SIG-M5 treated with dmso at 0.1 percent for 504 hours (cell line): ENCODE measurements around the gene MRPL18.
"Not testable (repeated sequence)": the region's sequence is repeated elsewhere in the genome, so short reads cannot be mapped to it uniquely, and the experiment has no call there.

Source experiments
- DNase-seq: peaks from one replicate; lab custom pipeline; 2025; ENCODE audit not compliant: unreplicated experiment; lab: John Stamatoyannopoulos, UW

Gene MRPL18

DNA sequence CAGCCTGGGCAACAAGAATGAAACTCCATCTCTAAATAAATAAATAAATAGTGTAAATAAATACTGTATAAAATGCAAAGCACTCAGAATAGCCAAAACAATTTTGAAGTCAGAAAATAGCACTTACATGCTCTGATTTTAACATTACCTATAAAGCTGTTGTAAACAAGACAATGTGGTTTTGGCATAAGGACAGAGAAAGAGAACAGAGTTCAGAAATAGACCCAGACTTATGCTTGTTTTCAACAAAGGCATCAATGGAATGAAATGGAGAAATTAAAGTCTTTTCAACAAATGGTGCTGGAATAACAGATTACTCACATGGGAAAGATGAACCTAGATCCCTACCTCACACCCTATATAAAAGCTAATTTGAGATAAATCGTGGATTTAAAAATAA, 18.1 kb upstream of the MRPL18 start:
- no peak for DNase-seq

DNA sequence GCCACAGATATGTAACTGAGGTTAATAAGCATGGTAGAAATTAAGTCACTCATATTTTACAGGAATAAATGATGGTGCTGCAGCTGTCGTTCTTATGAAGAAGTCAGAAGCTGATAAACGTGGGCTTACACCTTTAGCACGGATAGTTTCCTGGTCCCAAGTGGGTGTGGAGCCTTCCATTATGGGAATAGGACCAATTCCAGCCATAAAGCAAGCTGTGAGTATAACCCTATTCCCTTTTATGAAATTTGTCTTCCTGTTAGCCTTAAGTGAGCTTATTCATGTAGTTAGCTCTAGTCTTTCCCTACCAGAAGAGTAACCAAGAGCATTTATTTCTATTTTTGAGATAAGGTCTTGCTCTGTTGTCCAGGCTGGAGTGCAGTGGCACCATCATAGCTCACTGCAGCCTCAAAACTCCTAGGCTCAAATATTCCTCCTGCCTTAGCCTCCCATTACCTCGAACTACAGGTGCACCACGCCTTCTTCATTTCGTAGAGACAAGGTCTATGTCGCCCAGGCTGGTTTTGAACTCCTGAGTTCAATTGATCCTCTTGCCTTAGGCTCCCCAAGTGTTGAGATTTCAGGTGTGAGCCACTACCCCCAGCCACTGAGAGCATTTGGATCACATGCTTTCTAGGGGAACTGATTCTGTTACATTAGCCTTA, 12.9 kb upstream of the MRPL18 start:
- DNase-seq = no peak

DNA sequence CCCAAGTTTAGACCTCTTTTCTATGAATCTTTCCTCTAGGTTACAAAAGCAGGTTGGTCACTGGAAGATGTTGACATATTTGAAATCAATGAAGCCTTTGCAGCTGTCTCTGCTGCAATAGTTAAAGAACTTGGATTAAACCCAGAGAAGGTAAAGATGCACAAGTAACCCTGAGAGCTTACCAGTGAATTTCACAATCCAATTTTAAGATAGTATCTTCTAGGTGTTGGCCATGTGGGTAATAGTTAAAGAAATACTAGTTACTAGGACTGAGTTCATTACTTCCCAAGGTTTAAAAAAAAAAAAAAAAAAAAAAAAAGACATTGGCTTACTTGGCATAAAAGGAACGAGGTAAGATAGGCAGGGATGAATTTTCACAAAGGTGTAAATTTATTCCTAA, 12.1 kb upstream of the MRPL18 start:
- no peak for DNase-seq

DNA sequence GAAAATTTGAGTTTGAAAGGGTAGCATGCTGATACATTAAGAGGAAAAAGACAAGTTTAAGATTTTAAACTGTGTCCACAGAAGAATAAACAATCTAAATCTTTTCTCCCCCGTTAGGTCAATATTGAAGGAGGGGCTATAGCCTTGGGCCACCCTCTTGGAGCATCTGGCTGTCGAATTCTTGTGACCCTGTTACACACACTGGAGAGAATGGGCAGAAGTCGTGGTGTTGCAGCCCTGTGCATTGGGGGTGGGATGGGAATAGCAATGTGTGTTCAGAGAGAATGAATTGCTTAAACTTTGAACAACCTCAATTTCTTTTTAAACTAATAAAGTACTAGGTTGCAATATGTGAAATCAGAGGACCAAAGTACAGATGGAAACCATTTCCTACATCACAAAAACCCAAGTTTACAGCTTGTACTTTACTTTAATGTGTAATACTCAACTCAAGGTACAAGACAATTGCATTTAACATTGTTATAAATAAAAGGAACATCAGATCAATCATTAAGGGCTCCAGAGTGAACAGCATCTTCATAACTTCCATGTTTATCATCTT, 11.6 kb upstream of the MRPL18 start:
- DNase-seq = no peak

DNA sequence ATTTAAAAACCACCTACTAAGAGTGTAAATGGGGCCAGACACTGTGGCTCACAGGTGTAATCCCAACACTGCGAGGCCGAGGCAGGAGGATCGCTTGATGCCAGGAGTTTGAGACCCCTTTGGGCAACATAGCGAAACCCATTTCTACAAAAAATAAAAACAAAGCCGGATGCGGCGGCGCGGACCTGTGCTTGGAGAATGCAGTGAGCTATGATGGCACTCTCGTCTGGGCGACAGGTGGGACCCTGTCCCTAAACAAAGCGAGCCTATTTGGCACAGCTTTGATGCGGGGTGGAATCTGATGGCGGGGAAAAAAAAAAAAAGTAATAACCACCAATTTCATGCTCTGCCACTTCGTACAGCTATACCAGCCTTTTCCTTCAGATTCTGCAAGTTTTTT, 2.0 kb upstream of the MRPL18 start:
- no peak for DNase-seq

DNA sequence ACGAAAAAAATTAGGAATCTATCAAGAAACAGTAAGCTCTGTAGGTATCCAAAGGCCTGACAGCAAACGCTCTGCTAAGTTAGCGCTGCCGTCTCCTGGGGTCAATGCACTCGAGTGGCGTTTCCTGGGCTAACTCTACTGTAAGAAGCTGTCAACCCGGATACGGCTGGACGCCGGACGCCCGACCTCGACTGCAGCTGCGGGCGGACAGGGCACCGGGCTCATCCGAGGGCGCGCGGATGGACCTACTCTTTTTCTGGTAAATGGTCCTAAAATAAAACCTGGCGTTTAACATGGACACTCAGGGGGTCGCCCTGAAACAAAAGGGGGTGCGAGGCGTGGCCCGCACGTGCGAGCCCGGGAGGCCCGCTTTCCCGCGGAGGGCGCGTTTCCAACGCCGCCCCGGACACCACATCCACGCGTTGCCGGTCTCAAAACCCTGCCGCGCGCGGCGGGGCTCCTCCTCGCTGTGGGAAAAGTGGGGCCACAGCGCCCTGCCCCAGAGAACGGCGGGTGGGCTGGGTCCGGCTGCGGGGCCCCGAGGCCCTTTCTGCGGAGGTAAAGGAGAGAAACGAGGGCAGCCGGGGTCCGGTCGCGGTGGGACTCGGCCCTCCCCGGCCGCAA, 1.4 kb upstream of the MRPL18 start:
- no peak for DNase-seq

DNA sequence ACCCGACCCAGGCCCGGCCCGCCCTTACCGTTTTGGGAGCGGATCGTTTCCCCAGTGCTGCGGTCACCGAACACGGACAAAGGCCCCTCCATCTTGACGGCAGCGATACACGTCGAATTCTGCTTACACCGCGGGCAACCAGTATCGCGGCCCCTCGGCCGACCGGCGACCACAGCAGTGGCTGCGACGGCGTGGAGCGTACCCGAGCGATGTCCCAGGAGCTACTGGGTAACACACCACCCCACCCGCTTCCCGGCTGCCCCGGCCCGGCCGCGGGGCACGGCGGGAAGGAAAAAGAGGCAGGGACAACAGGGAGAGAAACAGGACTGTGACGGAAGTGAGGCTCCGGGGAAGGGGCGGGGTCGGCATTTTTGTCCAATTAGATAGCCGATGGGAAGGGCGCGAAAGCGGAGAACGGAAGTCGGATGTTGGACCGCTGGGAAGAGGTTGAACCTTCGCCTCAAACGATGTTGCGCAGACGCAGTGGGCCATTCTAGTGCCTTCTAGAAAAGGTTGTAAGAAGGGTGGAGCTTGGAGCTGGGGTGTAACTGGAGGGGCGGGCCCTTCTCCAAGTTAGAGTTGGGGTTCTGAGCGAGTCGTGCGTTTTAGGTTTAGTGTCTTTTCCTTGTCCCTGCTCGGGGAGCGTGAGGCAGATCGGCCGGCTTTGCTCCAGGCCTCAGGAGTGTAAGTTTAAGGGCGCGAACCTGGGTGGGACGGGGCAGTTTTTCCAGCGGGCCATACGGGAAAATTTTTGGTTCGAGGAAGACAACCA, 704 bp upstream of the MRPL18 start, which contains the start of gene TCP1:
Gene TCP1 (minus strand): TSS at position 226 of the 772 bp plus-strand sequence. CDS start 134 bp downstream, at position 92.
- DNase-seq = peak; percentile 99

DNA sequence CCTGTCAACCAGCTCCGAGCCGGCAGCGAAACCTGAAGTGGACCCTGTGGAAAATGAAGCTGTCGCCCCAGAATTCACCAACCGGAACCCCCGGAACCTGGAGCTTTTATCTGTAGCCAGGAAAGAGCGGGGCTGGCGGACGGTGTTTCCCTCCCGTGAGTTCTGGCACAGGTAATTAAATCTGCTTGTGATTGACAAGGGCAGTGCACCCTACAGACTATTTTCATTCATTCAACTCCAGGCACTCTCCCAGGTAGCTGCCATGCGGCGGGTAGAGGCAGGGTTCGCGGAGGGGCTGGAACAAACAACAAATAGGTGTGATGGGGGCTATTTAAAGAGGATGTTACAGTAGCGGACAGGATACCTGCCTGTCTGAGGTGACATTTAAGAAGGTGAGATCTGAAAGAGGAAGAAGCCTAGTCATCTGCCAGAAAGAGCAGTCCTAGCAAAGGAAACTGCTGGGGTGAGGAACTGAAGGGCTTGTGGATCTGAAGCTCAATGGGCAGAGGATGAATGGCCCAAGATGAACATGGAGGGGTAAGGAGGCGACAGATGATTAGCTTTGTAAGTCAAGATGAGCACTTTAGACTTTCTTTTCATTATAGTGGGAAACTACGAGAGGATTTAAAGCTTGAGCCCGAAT, 810 bp downstream of the MRPL18 start:
- peak; percentile 42 for DNase-seq

DNA sequence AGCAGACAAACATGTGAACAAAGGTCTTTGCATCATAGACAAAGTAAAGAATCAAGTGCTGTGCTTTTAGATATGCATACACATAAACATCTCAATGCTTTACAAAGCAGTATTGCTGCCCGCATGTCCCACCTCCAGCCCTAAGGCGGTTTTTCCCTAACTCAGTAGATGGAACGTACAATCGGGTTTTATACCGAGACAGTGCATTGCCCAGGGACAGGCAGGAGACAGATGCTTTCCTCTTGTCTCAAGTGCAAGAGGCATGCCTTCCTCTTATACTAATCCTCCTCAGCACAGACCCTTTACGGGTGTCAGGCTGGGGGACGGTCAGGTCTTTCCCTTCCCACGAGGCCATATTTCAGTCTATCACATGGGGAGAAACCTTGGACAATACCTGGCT, 4.7 kb downstream of the MRPL18 start:
- DNase-seq = not testable (repeated sequence)

DNA sequence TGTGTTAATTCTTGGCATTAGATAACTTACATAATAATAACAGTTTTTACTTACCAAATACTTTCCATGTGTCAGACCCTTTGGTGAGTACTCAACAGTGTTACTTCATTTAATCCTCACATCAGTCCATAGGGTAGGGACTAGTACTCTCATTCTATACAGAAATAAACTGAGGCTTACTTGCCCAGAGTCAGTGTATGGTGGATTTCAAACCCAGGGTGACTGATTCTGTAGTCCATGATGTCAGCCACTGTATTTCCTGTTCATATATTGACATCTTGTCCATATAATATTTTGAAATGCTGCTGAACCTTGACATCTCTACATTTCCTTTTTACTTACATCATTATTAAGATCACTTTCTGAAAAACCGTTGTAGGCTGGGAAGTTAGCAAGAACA, 7.3 kb downstream of the MRPL18 start:
- no peak for DNase-seq

DNA sequence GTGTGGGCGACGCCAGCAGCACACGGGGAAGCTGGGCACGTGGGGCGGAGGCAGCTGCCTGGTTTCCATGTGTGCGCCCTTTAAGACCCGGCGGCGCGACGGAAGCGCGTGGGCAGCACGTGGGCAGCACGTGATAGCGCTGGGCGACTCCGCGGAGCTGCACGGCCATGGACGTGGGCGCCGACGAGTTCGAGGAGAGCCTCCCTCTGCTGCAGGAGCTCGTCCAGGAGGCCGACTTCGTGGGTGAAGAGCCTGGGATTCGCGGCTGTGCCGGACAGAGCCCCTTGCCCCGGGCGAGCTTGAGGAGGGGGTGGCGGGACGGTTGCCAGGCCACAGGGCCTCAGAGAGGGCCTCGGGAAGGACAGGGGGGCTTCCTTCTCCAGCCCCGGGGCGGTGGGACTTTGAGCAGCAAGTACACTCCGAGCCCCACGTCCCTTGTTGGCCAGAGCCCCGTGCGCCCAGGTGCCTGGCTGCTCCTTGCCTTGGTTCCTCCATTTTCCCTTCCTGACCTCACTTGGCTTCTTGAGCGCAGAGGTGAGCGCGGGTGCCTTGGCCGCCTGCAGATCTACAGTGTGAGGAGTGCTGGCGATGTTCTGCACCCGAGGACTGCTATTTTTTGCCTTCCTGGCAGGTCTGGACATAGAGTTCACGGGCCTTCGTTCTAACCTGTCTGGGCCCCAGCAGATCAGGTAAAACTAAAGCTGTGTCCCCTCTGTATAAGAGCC, 10.0 kb downstream of the MRPL18 start, which contains the start of gene PNLDC1:
Gene PNLDC1 (plus strand): TSS at position 136 of the 725 bp plus-strand sequence. CDS start 32 bp downstream, at position 168.
- no peak for DNase-seq

DNA sequence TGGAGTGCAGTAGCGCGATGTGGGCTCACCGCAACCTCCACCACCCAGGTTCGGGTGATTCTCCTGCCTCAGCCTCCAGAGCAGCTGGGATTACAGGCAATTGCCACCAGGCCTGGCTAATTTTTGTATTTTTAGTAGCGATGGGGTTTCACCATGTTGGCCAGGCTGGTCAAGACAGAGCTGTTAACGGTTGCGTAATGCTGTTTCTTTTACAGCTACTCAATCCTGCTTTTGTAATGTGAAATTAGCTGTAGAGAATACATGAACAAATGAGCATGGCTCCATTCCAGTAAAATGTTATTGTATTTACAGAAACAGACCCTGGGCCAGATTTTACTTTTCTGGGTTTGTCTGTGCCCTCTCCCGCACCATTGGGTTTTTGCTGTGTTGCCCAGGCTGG, 11.7 kb downstream of the MRPL18 start:
- peak; percentile 89 for DNase-seq

DNA sequence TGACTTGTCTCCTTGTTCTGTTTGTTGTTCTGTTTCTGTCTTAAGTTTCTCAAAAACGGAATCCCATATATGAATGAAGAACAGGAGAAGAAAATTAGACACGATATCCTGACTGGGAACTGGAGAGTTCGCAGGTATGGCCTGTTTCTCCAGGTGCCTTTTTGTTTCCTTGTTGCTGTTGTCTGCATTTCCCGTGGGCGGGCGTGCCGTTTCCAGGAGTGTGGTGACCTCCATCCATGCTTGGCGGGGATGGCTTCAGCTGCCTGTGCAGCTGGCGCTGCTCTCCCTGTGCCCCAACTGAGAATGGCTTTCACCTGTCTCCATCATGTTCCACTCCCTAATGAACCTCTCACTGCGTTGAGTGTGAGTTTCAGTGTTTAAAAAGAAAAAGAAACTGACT, 14.2 kb downstream of the MRPL18 start:
- no peak for DNase-seq

DNA sequence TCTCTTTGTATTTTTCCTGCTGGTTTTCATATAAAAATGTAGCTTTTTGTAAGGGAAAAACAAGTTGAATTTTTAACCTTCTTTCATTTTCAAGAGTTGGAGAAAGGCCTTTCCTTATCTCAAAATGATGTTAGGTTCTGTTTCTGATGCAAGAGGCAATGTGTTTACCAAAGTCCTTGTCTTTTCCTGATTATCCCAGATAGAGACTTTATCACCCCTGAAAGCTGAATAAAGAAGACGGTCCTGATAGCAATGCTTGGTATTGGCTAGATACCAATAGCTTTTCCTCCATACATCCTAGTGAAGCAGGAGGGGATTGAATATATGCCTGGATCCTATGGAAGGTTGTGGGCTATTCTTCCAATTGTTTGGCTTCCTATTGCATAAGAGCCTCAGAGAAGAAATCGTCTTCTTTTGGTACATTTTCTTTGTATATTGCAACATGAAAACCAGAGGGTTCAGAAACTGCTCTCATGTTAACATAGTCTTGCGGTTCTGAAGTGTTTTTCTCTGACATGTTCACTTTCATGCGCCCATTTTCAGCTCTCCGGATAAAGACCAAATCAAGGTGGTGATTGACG, 15.3 kb downstream of the MRPL18 start:
- peak; percentile 66 for DNase-seq

DNA sequence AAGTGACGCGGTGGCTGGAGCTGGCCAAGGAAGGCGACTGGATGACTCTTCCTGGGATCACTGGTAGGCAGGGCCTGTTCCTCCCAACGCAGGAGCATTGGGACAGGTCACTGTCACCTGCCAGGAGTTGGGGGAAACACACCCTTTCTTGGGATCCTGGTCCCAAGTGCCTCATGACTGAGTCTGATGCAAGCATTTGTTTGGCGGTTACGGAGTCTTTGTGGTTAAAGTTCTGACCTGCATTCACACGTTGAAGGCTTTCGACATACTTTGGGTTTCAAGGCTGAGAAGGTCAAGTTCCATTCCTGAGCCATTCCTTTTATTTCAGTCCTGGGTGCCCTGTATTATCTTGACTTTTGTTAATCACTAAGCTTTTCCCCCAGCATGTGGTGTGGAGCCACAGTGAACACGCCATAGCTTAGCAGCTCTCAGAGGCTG, 15.8 kb downstream of the MRPL18 start:
- DNase-seq = peak; percentile 65

DNA sequence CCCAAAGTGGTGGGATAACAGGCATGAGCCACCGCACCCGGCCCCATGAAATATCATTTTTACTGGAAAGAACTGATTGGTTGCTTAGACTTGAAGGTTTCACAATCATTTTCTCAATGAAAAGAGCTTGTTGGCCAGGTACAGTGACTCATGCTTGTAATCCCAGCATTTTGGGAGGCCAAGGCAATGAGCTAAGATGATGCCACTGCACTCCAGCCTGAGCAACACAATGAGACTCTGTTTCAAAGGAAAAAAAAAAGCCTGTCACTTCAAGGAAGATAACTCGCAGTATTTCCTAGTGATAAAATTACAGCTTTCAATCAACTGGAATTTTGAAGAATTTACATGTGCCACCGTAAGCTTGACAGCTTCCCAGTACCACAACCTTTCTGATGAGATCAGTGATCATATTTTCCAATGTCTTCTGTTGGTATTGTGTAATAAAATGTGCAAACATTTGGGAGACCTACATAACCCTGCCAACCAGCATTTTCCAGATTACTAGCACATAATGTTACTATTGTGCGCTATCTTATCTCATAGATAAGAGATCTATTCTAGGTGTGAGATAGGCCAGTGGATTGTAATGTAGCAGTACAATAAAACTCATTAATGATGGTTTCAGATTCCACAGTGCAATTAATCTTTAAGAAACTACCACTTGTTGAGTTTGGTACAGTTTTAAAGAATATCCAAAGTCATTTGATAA, 17.0 kb downstream of the MRPL18 start:
- DNase-seq = no peak

DNA sequence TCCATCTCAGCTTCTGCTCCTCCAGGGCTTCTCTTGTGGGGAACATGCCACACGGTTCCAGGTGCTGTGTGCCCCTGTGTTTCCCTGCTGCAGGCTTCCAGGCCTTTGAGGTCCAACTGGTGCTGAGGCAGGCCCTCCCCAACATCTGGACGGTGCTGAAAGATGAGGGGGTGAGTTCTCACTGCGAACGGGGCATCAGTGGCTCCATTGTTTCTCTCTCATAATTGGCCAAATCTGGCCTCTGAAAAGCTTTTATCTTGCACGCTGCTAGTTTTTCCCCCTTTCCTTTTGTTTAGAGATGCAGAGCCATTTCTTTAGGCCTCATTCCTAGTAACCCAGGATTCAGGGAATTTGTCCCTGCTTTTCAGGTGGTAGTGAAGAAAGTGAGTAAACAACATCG, 18.4 kb downstream of the MRPL18 start:
- no peak for DNase-seq

DNA sequence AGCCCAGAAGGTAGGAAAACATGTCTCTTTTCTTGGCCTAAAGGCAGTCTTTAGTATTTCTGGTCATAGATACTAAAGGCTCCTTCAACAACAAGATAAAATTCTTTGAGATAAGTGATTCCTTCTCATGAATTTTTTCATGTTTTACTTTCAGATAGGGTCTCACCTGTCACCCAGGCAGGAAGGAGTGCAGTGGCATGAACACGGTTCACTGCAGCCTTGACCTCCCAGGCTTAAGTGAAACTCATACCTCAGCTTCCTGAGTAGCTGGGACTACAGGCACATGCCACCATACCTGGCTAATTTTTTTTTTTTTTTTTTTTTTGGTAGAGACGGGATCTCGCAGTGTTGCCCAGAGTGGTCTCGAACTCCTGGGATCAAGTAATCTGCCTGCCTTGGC, 18.9 kb downstream of the MRPL18 start:
- no peak for DNase-seq

DNA sequence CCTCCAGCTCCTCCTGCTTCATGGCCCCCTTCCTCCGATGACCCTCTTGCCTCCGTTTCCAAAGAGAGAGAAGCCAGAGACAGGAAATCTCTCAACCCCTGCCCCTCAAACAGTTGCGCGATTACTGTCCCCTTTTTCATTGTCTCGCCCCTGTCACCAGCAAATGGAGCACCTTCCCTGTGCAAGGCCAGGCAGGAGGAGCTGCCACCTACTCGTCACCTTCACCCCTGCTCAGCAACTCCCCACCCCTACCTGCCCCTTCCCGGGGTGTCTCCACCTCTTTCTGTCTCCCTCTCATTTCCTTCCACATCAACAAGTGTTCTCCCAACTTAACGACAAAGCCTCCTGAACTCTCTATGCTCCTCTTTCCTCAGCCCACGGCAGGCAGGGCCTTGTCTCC, 23.5 kb downstream of the MRPL18 start:
- DNase-seq = no peak
